A673 (cell line): ENCODE measurements around the gene PRPSAP2.

Experiments used
- CTCF ChIP-seq: fragments of 300-800, 200-600 bp; sonication (generic); conservative IDR thresholded peaks from 2 replicates; pipeline ENCODE4 v1.5.1; 2017; ENCODE audit warnings: low read depth, mild to moderate bottlenecking, antibody characterized with exemption, low read length, moderate library complexity, mixed read lengths
- EZH2 ChIP-seq: fragments of 200-600 bp; sonication (generic); IDR thresholded peaks from 2 replicates; pipeline ENCODE4 v1.6.1; 2017; ENCODE audit warnings: borderline replicate concordance, low read depth, mild to moderate bottlenecking, mixed read lengths, antibody characterized with exemption, low read length; ENCODE audit not compliant: poor library complexity, severe bottlenecking

- TF ChIP-seq CTCF (no peak), EZH2 (no peak)
Measured at GRCh38 chr17:18910881-18911280, 53.0 kb downstream of the PRPSAP2 start.
